ENCODE data around the gene RIOK1. TPM values are rescaled to one million over a fixed set of nuclear protein-coding genes. Genes with fewer than 3 reads are reported as not detected.

The RIOK1 gene
- total and polyA plus RNA-seq, 2 of the 8 experiments (the other 6 are each of a cell fraction or from before 2014, with no cell fraction given): 11.8 to 26.9 TPM

DNA sequence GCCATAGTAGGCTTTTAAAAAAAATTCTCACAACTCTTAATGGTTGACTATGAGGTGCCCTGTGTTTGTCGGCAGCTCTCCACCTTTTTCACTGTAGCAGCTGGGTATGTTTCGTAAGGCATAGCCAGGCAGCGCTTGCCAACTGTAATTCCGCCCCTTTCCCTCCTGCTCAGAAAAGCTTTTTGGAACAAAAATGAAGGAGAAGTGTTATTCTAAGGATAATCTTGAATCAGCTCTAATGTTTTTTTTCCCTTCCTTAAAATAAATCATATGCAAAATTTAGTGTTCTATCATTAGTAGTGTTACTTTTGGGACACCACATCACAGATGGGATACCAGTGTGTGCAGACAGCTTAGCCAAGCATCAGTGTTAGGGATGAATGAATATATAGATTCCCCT is 21.2 kb downstream of the RIOK1 start (continued):
- TF ChIP-seq MAX (IDR thresholded peaks at IDR 0.05): no peak
- no peak for TF ChIP-seq KDM1A (IDR thresholded peaks at IDR 0.05; ENCODE audit: borderline replicate concordance, low read length)

All from H1 (cell line).